T-helper 1 cell treated with Interleukin-12 subunit alpha and Interleukin-12 subunit beta and Interleukin-4 antibody, amounts not matched to agents 30 μg/mL and 1 μg/mL, for 36 hours (primary cell): ENCODE results near the gene CPT1A.

Experiments
- H3K27ac Mint-ChIP-seq: one replicate; pipeline ENCODE4 v1.8.0; 2021; ENCODE audit warnings: mild to moderate bottlenecking, mixed read lengths
- H3K27me3 Mint-ChIP-seq: one replicate; pipeline ENCODE4 v1.8.0; 2021; ENCODE audit warnings: low read depth, mixed read lengths
- H3K36me3 Mint-ChIP-seq: one replicate; pipeline ENCODE4 v1.8.0; 2021; ENCODE audit warnings: low read depth, mixed read lengths
- H3K4me1 Mint-ChIP-seq: one replicate; pipeline ENCODE4 v1.8.0; 2021; ENCODE audit warnings: low read depth, mixed read lengths
- H3K4me3 Mint-ChIP-seq: one replicate; pipeline ENCODE4 v1.8.0; 2021; ENCODE audit warnings: mild to moderate bottlenecking, moderate library complexity, mixed read lengths
- H3K9me3 Mint-ChIP-seq: one replicate; pipeline ENCODE4 v1.8.0; 2021; ENCODE audit warnings: mixed read lengths

The CPT1A gene

GRCh38 chr11:68774194-68774585, 67.5 kb downstream of the CPT1A start:
- Mint-ChIP-seq H3K9me3 (no peaks in the 10 kb centered on the region), H3K27ac (no peak overlapping the region), H3K27me3 (no peaks in the 10 kb centered on the region), H3K36me3 (peaks cover 7% of the 10 kb centered on the region), H3K4me1 (no peaks in the 10 kb centered on the region), H3K4me3 (no peak overlapping the region)

GRCh38 chr11:68773521-68774193, 68.1 kb downstream of the CPT1A start:
- H3K36me3 Mint-ChIP-seq = peaks cover 5% of the 10 kb centered on the region
- H3K4me1 Mint-ChIP-seq = no peaks in the 10 kb centered on the region
- no peak overlapping the region for H3K27ac Mint-ChIP-seq
- no peaks in the 10 kb centered on the region for H3K27me3 Mint-ChIP-seq
- no peaks in the 10 kb centered on the region for H3K9me3 Mint-ChIP-seq
- H3K4me3 Mint-ChIP-seq = no peak overlapping the region

- no peaks in the 10 kb centered on the region for H3K4me1 Mint-ChIP-seq
- H3K9me3 Mint-ChIP-seq = no peaks in the 10 kb centered on the region
- no peak overlapping the region for H3K27ac Mint-ChIP-seq
- H3K36me3 Mint-ChIP-seq = peaks cover 5% of the 10 kb centered on the region
- H3K4me3 Mint-ChIP-seq = no peak overlapping the region
- H3K27me3 Mint-ChIP-seq = no peaks in the 10 kb centered on the region
Measured at GRCh38 chr11:68772936-68773335, 68.8 kb downstream of the CPT1A start.

- Mint-ChIP-seq H3K4me3 (no peak overlapping the region), H3K27me3 (no peaks in the 10 kb centered on the region), H3K9me3 (no peaks in the 10 kb centered on the region), H3K27ac (no peak overlapping the region), H3K36me3 (peaks cover 5% of the 10 kb centered on the region), H3K4me1 (no peaks in the 10 kb centered on the region)
Measured at GRCh38 chr11:68770781-68771180, 70.9 kb downstream of the CPT1A start.

- Mint-ChIP-seq H3K27ac (no peak overlapping the region), H3K27me3 (no peaks in the 10 kb centered on the region), H3K36me3 (no peaks in the 10 kb centered on the region), H3K4me1 (peaks cover 3% of the 10 kb centered on the region), H3K4me3 (no peak overlapping the region), H3K9me3 (no peaks in the 10 kb centered on the region)
Measured at GRCh38 chr11:68767672-68768071, 74.0 kb downstream of the CPT1A start.

- peaks cover 3% of the 10 kb centered on the region for H3K4me1 Mint-ChIP-seq
- H3K27me3 Mint-ChIP-seq = no peaks in the 10 kb centered on the region
- H3K4me3 Mint-ChIP-seq = no peak overlapping the region
- no peak overlapping the region for H3K27ac Mint-ChIP-seq
- no peaks in the 10 kb centered on the region for H3K36me3 Mint-ChIP-seq
- H3K9me3 Mint-ChIP-seq = no peaks in the 10 kb centered on the region
Measured at GRCh38 chr11:68766786-68767185, 74.9 kb downstream of the CPT1A start.

GRCh38 chr11:68764746-68765145, 77.0 kb downstream of the CPT1A start:
- Mint-ChIP-seq H3K4me3 (no peak overlapping the region), H3K36me3 (peaks cover 5% of the 10 kb centered on the region), H3K4me1 (peaks cover 3% of the 10 kb centered on the region), H3K9me3 (no peaks in the 10 kb centered on the region), H3K27ac (no peak overlapping the region), H3K27me3 (no peaks in the 10 kb centered on the region)

- Mint-ChIP-seq H3K9me3 (no peaks in the 10 kb centered on the region), H3K4me1 (peaks cover 3% of the 10 kb centered on the region), H3K4me3 (no peak overlapping the region), H3K27ac (no peak overlapping the region), H3K36me3 (peaks cover 5% of the 10 kb centered on the region), H3K27me3 (no peaks in the 10 kb centered on the region)
Measured at GRCh38 chr11:68763926-68764657, 77.6 kb downstream of the CPT1A start.

- H3K27ac Mint-ChIP-seq = no peak overlapping the region
Measured at GRCh38 chr11:68763181-68763721, 78.5 kb downstream of the CPT1A start.

GRCh38 chr11:68762481-68762880, 79.2 kb downstream of the CPT1A start:
- Mint-ChIP-seq H3K27me3 (no peaks in the 10 kb centered on the region), H3K4me3 (no peak overlapping the region), H3K36me3 (peaks cover 5% of the 10 kb centered on the region), H3K9me3 (no peaks in the 10 kb centered on the region), H3K27ac (no peak overlapping the region), H3K4me1 (peaks cover 3% of the 10 kb centered on the region)

More at GRCh38 chr11:68763181-68763721, 78.5 kb downstream of the CPT1A start:
- no peaks in the 10 kb centered on the region for H3K9me3 Mint-ChIP-seq
- peaks cover 5% of the 10 kb centered on the region for H3K36me3 Mint-ChIP-seq
- H3K4me3 Mint-ChIP-seq = no peak overlapping the region
- H3K27me3 Mint-ChIP-seq = no peaks in the 10 kb centered on the region
- H3K4me1 Mint-ChIP-seq = peaks cover 3% of the 10 kb centered on the region

- Mint-ChIP-seq H3K4me1 (peaks cover 3% of the 10 kb centered on the region), H3K9me3 (no peaks in the 10 kb centered on the region), H3K4me3 (no peak overlapping the region), H3K27me3 (no peaks in the 10 kb centered on the region), H3K36me3 (peaks cover 10% of the 10 kb centered on the region), H3K27ac (no peak overlapping the region)
Measured at GRCh38 chr11:68761801-68762200, 79.9 kb downstream of the CPT1A start.

GRCh38 chr11:68759991-68760390, 81.7 kb downstream of the CPT1A start:
- no peak overlapping the region for H3K27ac Mint-ChIP-seq
- H3K9me3 Mint-ChIP-seq = no peaks in the 10 kb centered on the region
- no peaks in the 10 kb centered on the region for H3K27me3 Mint-ChIP-seq
- H3K36me3 Mint-ChIP-seq = peaks cover 14% of the 10 kb centered on the region
- no peak overlapping the region for H3K4me3 Mint-ChIP-seq
- peaks cover 3% of the 10 kb centered on the region for H3K4me1 Mint-ChIP-seq

GRCh38 chr11:68757711-68758110, 84.0 kb downstream of the CPT1A start:
- H3K4me1 Mint-ChIP-seq = no peaks in the 10 kb centered on the region
- H3K36me3 Mint-ChIP-seq = peaks cover 16% of the 10 kb centered on the region
- no peak overlapping the region for H3K4me3 Mint-ChIP-seq
- no peaks in the 10 kb centered on the region for H3K27me3 Mint-ChIP-seq
- H3K9me3 Mint-ChIP-seq = no peaks in the 10 kb centered on the region
- H3K27ac Mint-ChIP-seq = no peak overlapping the region

GRCh38 chr11:68756171-68756766, 85.4 kb downstream of the CPT1A start:
- H3K36me3 Mint-ChIP-seq = peaks cover 13% of the 10 kb centered on the region
- no peak overlapping the region for H3K4me3 Mint-ChIP-seq
- H3K9me3 Mint-ChIP-seq = no peaks in the 10 kb centered on the region
- H3K4me1 Mint-ChIP-seq = peaks cover 4% of the 10 kb centered on the region
- H3K27ac Mint-ChIP-seq = no peak overlapping the region
- no peaks in the 10 kb centered on the region for H3K27me3 Mint-ChIP-seq

- H3K9me3 Mint-ChIP-seq = no peaks in the 10 kb centered on the region
- H3K4me1 Mint-ChIP-seq = peaks cover 6% of the 10 kb centered on the region
- no peak overlapping the region for H3K27ac Mint-ChIP-seq
- H3K27me3 Mint-ChIP-seq = peaks cover 5% of the 10 kb centered on the region
- no peak overlapping the region for H3K4me3 Mint-ChIP-seq
- peaks cover 11% of the 10 kb centered on the region for H3K36me3 Mint-ChIP-seq
Measured at GRCh38 chr11:68753300-68753699, 88.4 kb downstream of the CPT1A start.
